ENCODE results near the gene PRDM4.
A peak's percentile ranks its signal among the peaks of the same experiment; 100 is the strongest.

PRDM4 gene

GRCh38 chr12:107764626-107765025 is 3.7 kb upstream of the PRDM4 start:
- TF ChIP-seq CTCF (IDR thresholded peaks at IDR 0.05; ENCODE audit: insufficient read depth, low read length, poor library complexity, severe bottlenecking), result no peak
- no peak overlapping the region for H3K4me3 ChIP-seq (replicated peaks; ENCODE audit: low read depth, low read length)
- no peaks in the 10 kb centered on the region for H3K36me3 ChIP-seq (ENCODE audit: control insufficient read depth, insufficient read depth, low read length)
- no peak for DNase-seq (ENCODE audit: extremely low read depth, insufficient read length)
- H3K27me3 ChIP-seq (replicated peaks; ENCODE audit: control insufficient read depth, insufficient read depth, low read length), result no peaks in the 10 kb centered on the region

GRCh38 chr12:107762874-107763273 is 1.9 kb upstream of the PRDM4 start:
- no peak overlapping the region for H3K4me3 ChIP-seq (replicated peaks; ENCODE audit: low read depth, low read length)
- no peaks in the 10 kb centered on the region for H3K27me3 ChIP-seq (replicated peaks; ENCODE audit: control insufficient read depth, insufficient read depth, low read length)
- no peak for TF ChIP-seq CTCF (IDR thresholded peaks at IDR 0.05; ENCODE audit: insufficient read depth, low read length, poor library complexity, severe bottlenecking)
- H3K36me3 ChIP-seq (ENCODE audit: control insufficient read depth, insufficient read depth, low read length), result no peaks in the 10 kb centered on the region; the same call in 1 of the 2 replicates
- no peak for DNase-seq (ENCODE audit: extremely low read depth, insufficient read length)

- Histone ChIP-seq H3K4me3 (replicated peaks; ENCODE audit: low read depth, low read length) (peak overlapping the region; percentile 62), H3K27me3 (replicated peaks; ENCODE audit: control insufficient read depth, insufficient read depth, low read length) (no peaks in the 10 kb centered on the region), H3K36me3 (ENCODE audit: control insufficient read depth, insufficient read depth, low read length) (peaks cover 3% of the 10 kb centered on the region)
- no peak for TF ChIP-seq CTCF (IDR thresholded peaks at IDR 0.05; ENCODE audit: insufficient read depth, low read length, poor library complexity, severe bottlenecking)
- no peak for DNase-seq (ENCODE audit: extremely low read depth, insufficient read length)
Observed at GRCh38 chr12:107761502-107761904, 566 bp upstream of the PRDM4 start.

- Histone ChIP-seq H3K4me3 (replicated peaks; ENCODE audit: low read depth, low read length) (peak overlapping the region; percentile 76), H3K27me3 (replicated peaks; ENCODE audit: control insufficient read depth, insufficient read depth, low read length) (no peaks in the 10 kb centered on the region), H3K36me3 (ENCODE audit: control insufficient read depth, insufficient read depth, low read length) (peaks cover 5% of the 10 kb centered on the region)
- no peak for TF ChIP-seq CTCF (IDR thresholded peaks at IDR 0.05; ENCODE audit: insufficient read depth, low read length, poor library complexity, severe bottlenecking)
- peak; percentile 52 for DNase-seq (ENCODE audit: extremely low read depth, insufficient read length)
Observed at GRCh38 chr12:107760207-107760808, 629 bp downstream of the PRDM4 start.

- H3K27me3 ChIP-seq (replicated peaks; ENCODE audit: control insufficient read depth, insufficient read depth, low read length), result no peaks in the 10 kb centered on the region
- peaks cover 6% of the 10 kb centered on the region for H3K36me3 ChIP-seq (ENCODE audit: control insufficient read depth, insufficient read depth, low read length)
- DNase-seq (ENCODE audit: extremely low read depth, insufficient read length), result no peak
- TF ChIP-seq CTCF (IDR thresholded peaks at IDR 0.05; ENCODE audit: insufficient read depth, low read length, poor library complexity, severe bottlenecking), result no peak
- peak overlapping the region; percentile 76 for H3K4me3 ChIP-seq (replicated peaks; ENCODE audit: low read depth, low read length)
Observed at GRCh38 chr12:107759410-107759809, 1.5 kb downstream of the PRDM4 start.

- H3K27me3 ChIP-seq (replicated peaks; ENCODE audit: control insufficient read depth, insufficient read depth, low read length), result no peaks in the 10 kb centered on the region
- H3K36me3 ChIP-seq (ENCODE audit: control insufficient read depth, insufficient read depth, low read length), result peaks cover 12% of the 10 kb centered on the region
- H3K4me3 ChIP-seq (replicated peaks; ENCODE audit: low read depth, low read length), result no peak overlapping the region
- no peak for TF ChIP-seq CTCF (IDR thresholded peaks at IDR 0.05; ENCODE audit: insufficient read depth, low read length, poor library complexity, severe bottlenecking)
- DNase-seq (ENCODE audit: extremely low read depth, insufficient read length), result no peak
Observed at GRCh38 chr12:107749083-107749482, 11.9 kb downstream of the PRDM4 start.
